OCI-LY1 (cell line): ENCODE measurements around the gene SNX1.

Experiments
- EZH2 ChIP-seq: fragments of 200-600 bp; sonication (generic), shearing (Covaris generic); IDR thresholded peaks from 2 replicates; pipeline ENCODE4 v1.8.0; 2017; ENCODE audit warnings: borderline replicate concordance, mixed run types, mild to moderate bottlenecking, antibody characterized with exemption, low read length, moderate library complexity, mixed read lengths
- TF ChIP-seq, protein P1 (sequence below): fragments of 200-600 bp; sonication (generic), shearing (Covaris generic); IDR thresholded peaks from 2 replicates; pipeline ENCODE4 v1.5.1; 2017; ENCODE audit warnings: mild to moderate bottlenecking, antibody characterized with exemption, low read length, moderate library complexity, mixed read lengths

GRCh38 chr15:64070965-64071851 is 24.6 kb upstream of the SNX1 start:
- TF ChIP-seq, protein P1, sequence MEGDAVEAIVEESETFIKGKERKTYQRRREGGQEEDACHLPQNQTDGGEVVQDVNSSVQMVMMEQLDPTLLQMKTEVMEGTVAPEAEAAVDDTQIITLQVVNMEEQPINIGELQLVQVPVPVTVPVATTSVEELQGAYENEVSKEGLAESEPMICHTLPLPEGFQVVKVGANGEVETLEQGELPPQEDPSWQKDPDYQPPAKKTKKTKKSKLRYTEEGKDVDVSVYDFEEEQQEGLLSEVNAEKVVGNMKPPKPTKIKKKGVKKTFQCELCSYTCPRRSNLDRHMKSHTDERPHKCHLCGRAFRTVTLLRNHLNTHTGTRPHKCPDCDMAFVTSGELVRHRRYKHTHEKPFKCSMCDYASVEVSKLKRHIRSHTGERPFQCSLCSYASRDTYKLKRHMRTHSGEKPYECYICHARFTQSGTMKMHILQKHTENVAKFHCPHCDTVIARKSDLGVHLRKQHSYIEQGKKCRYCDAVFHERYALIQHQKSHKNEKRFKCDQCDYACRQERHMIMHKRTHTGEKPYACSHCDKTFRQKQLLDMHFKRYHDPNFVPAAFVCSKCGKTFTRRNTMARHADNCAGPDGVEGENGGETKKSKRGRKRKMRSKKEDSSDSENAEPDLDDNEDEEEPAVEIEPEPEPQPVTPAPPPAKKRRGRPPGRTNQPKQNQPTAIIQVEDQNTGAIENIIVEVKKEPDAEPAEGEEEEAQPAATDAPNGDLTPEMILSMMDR: no peak
- no peak for TF ChIP-seq EZH2
